Left lung (tissue), 10 donors: ENCODE results near the gene GKAP1. TPM values are rescaled to one million over a fixed set of nuclear protein-coding genes. Genes with fewer than 3 reads are reported as not detected.

Experiments used
- ATAC-seq: fragments of 200-7000 bp; cut with Tn5 transposase; one replicate; pipeline ENCODE4 v1.9.1; 2020; ENCODE audit warnings: moderate library complexity
- DNase-seq, 4 donors: peaks; one replicate each; pipeline ENCODE4 v3.0.0-alpha.2; 2013 to 2020
- H3K27ac ChIP-seq, 2 donors: fragments of 200-600 bp; sonication (generic) in 1 of 2; one replicate each; pipeline versions ENCODE4 v1.5.0 to v1.8.0; 2020 to 2021
- H3K27me3 ChIP-seq, 2 donors: fragments of 200-600 bp; sonication (generic) in 1 of 2; one replicate each; pipeline versions ENCODE4 v1.5.0 to v1.8.0; 2020 to 2021
- H3K36me3 ChIP-seq, 2 donors: fragments of 200-600 bp; sonication (generic) in 1 of 2; one replicate each; pipeline versions ENCODE4 v1.5.0 to v1.8.0; 2020 to 2021
- H3K4me1 ChIP-seq, 2 donors: fragments of 200-600 bp; one replicate each; pipeline ENCODE4 v1.8.0; 2021
- H3K4me3 ChIP-seq, 2 donors: fragments of 200-600 bp; sonication (generic) in 1 of 2; one replicate each; pipeline versions ENCODE4 v1.5.0 to v1.8.0; 2020 to 2021; ENCODE audit warnings: mild to moderate bottlenecking in 1 of 2
- H3K9me3 ChIP-seq, 2 donors: fragments of 200-600 bp; sonication (generic) in 1 of 2; one replicate each; pipeline versions ENCODE4 v1.5.0 to v1.8.0; 2020 to 2021
- intact Hi-C, 2 donors: fragments of 100-400 bp; cut with DNase I; formaldehyde crosslinking; loops; one replicate each; pipeline versions ENCODE4 v1.11.2 to v1.14.2; 2022
- polyA plus RNA-seq, 6 donors: library from polyadenylated mRNA; unstranded; fragments of 120-200 nt; gene quantifications; one replicate each; pipeline ENCODE4 v1.2.1, GENCODE V29; 2013; ENCODE audit not compliant: insufficient read length in 6 of 6
- total RNA-seq, 2 donors: library from RNA; stranded (reverse); fragmentation: NEBNext Ultra II Directional; extraction: Animal tissue kit (Norgen Biotek cat#: 25700); gene quantifications; one replicate each; pipeline ENCODE4 v1.2.1, GENCODE V29; 2021
- TF ChIP-seq, protein P1 (sequence below), 2 donors: fragments of 200-600 bp; sonication (generic) in 1 of 2; IDR thresholded peaks; one replicate each; pipeline versions ENCODE4 v1.5.0 to v1.8.0; 2021; ENCODE audit warnings: antibody characterized with exemption in 2 of 2
- donor health status: DM: no; HTN: yes; CAD: no.
- donor health status: DM: no; HTN: no; CAD: no.

Gene GKAP1
- total and polyA plus RNA-seq, 8 donors = 4.4 to 17.8 (median 14.0) TPM

DNA sequence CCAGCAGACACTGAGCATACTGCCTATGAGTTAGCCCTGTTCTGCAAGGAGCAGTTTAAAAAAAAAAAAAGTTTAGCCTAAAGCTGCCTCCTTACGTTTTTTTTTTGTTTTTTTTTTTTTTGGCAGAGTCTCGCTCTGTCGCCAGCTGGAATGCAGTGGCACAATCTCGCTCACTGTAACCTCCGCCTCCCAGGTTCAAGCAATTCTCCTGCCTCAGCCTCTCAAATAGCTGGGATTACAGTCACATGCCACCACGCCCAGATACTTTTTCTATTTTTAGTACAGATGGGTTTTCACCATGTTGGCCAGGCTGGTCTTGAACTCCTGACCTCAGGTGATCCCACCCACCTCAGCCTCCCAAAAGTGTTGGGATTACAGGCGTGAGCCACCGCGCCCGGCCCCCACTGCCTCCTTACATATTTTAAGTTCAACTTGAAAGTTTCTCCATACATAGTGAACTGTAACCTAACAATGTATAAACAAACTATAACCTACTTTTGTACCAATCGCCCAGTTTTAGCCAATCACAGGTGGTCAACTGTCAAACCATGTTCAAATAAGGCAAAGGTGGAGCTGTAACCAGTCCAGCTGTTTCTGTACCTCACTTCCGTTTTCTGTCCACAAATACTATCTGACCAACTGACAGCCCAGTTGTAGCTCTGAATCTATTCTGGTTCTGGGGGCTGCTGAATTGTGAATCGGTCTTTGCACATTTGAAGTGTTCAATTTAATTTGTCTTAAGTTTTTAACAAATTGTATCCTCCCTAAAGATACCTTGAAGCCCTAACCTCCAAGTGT is 17.1 kb downstream of the GKAP1 start:
- ATAC-seq = no peak
- TF ChIP-seq, protein P1, sequence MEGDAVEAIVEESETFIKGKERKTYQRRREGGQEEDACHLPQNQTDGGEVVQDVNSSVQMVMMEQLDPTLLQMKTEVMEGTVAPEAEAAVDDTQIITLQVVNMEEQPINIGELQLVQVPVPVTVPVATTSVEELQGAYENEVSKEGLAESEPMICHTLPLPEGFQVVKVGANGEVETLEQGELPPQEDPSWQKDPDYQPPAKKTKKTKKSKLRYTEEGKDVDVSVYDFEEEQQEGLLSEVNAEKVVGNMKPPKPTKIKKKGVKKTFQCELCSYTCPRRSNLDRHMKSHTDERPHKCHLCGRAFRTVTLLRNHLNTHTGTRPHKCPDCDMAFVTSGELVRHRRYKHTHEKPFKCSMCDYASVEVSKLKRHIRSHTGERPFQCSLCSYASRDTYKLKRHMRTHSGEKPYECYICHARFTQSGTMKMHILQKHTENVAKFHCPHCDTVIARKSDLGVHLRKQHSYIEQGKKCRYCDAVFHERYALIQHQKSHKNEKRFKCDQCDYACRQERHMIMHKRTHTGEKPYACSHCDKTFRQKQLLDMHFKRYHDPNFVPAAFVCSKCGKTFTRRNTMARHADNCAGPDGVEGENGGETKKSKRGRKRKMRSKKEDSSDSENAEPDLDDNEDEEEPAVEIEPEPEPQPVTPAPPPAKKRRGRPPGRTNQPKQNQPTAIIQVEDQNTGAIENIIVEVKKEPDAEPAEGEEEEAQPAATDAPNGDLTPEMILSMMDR (IDR thresholded peaks at IDR 0.05) = no peak
- no peaks in the 10 kb centered on the region for H3K4me1 ChIP-seq
- no peaks in the 10 kb centered on the region for H3K27me3 ChIP-seq
- H3K27ac ChIP-seq = no peak overlapping the region
- no peaks in the 10 kb centered on the region for H3K9me3 ChIP-seq
- intact Hi-C loops = no loop called here
- H3K36me3 ChIP-seq = peaks cover 0 to 18% of the 10 kb centered on the region in 2 donors
- no peak for DNase-seq
- H3K4me3 ChIP-seq = no peak overlapping the region

DNA sequence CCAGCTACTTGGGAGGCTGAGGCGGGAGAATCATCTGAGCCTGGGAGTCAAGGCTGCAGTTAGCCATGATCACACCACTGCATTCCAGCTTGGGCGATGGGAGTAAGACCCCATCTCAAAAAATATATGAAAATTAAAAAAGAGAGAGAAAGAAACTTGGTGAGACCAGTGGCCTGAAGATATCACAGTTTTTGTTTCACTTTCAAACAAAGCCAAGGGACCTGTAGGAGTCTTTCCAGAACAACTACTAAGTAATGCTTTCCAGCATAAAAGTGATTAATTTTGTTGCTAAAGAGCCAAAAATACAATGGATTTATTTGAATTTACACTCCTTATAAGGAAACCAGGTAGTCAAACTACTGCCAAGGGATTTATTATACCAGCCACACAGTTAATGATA is 23.5 kb downstream of the GKAP1 start:
- no peaks in the 10 kb centered on the region for H3K9me3 ChIP-seq
- ATAC-seq = no peak
- DNase-seq = no peak
- intact Hi-C loops = no loop called here
- H3K27ac ChIP-seq = no peak overlapping the region
- no peak overlapping the region for H3K4me3 ChIP-seq
- TF ChIP-seq, protein P1 (IDR thresholded peaks at IDR 0.05) = no peak
- peaks cover 0 to 17% of the 10 kb centered on the region in 2 donors for H3K36me3 ChIP-seq
- H3K4me1 ChIP-seq = no peaks in the 10 kb centered on the region
- no peaks in the 10 kb centered on the region for H3K27me3 ChIP-seq

DNA sequence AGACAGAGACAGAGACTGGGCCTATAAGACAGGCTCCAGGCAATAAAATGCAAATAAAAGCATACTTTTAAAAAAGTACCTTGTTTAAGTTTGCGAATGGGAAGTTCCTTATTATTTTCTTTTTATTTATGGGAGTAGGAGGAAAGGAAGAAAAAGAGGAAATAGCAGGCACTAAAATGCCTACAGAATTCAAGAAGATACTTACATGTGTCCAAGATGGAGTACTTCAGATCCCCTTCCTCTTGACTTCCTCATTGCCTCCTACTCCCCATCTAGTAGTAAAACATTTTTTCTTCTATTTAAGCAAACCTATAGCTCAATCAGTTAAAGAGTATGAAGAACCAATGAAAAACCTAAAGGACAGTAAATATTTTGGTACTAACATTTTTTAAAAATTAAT is 24.8 kb downstream of the GKAP1 start:
- Histone ChIP-seq H3K36me3 (peaks cover 0 to 10% of the 10 kb centered on the region in 2 donors), H3K27ac (no peak overlapping the region), H3K4me1 (no peaks in the 10 kb centered on the region), H3K27me3 (no peaks in the 10 kb centered on the region), H3K4me3 (no peak overlapping the region), H3K9me3 (no peaks in the 10 kb centered on the region)
- intact Hi-C loops = no loop called here
- TF ChIP-seq, protein P1 (IDR thresholded peaks at IDR 0.05) = no peak
- ATAC-seq (no peak), DNase-seq (no peak)

GRCh38 chr9:83778164-83778563 is 39.4 kb downstream of the GKAP1 start:
- TF ChIP-seq, protein P1 (IDR thresholded peaks at IDR 0.05) = no peak
- no peaks in the 10 kb centered on the region for H3K27me3 ChIP-seq
- DNase-seq (no peak), ATAC-seq (no peak)
- no peaks in the 10 kb centered on the region for H3K36me3 ChIP-seq
- H3K4me1 ChIP-seq = no peaks in the 10 kb centered on the region
- H3K4me3 ChIP-seq = no peak overlapping the region
- intact Hi-C loops = no loop called here
- H3K27ac ChIP-seq = no peak overlapping the region
- H3K9me3 ChIP-seq = no peaks in the 10 kb centered on the region

DNA sequence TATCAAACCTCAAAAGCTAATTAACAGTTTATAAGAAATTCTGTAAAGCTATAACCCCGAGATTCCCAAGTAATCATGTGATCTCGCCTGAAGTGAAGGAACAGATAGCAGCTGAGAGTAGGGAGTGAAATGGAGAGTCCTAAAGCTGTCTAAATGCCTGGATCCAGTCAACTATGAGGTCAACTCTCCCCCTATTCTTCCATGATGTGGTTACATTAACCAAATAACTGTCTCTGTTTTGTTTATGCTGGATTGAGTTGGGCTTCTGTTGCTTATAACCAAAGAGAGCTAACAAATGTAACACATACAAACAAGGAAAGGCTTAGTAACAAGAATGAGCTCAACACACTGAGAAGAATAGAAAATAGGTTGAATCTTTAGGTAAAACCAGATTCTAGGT is 41.6 kb downstream of the GKAP1 start:
- Histone ChIP-seq H3K4me3 (no peak overlapping the region), H3K27me3 (no peaks in the 10 kb centered on the region), H3K9me3 (no peaks in the 10 kb centered on the region), H3K36me3 (no peaks in the 10 kb centered on the region), H3K27ac (no peak overlapping the region), H3K4me1 (no peaks in the 10 kb centered on the region)
- TF ChIP-seq, protein P1 (IDR thresholded peaks at IDR 0.05) = no peak
- DNase-seq = no peak
- intact Hi-C loops = no loop called here
- no peak for ATAC-seq
